IPS-20b (cell line): ENCODE measurements around the gene ALDH1A2.

ENCODE experiments used
- H3K27ac ChIP-seq: one replicate; pipeline ENCODE4 v1.5.1; 2013; ENCODE audit warnings: low read length
- H3K27me3 ChIP-seq: 2 replicates; pipeline ENCODE4 v1.6.1; 2013; ENCODE audit warnings: mild to moderate bottlenecking, low read length, inconsistent platforms; ENCODE audit not compliant: insufficient read depth
- H3K36me3 ChIP-seq: 2 replicates; pipeline ENCODE4 v1.6.1; 2013; ENCODE audit warnings: low read depth, mild to moderate bottlenecking, inconsistent platforms, low read length, moderate library complexity; ENCODE audit not compliant: insufficient read depth
- H3K4me1 ChIP-seq: 2 replicates; pipeline ENCODE4 v1.6.1; 2013; ENCODE audit warnings: mild to moderate bottlenecking, control low read depth, inconsistent platforms, low read length, moderate library complexity; ENCODE audit not compliant: insufficient read depth
- H3K4me3 ChIP-seq: 2 replicates; pipeline ENCODE4 v1.5.1; 2013; ENCODE audit warnings: mild to moderate bottlenecking, low read length, inconsistent platforms
- H3K9ac ChIP-seq: 2 replicates; pipeline ENCODE4 v1.6.1; 2013; ENCODE audit warnings: low read depth, mild to moderate bottlenecking, inconsistent platforms, low read length, moderate library complexity
- H3K9me3 ChIP-seq: 2 replicates; pipeline ENCODE4 v1.6.1; 2013; ENCODE audit warnings: mild to moderate bottlenecking, low read depth, low read length, inconsistent platforms; ENCODE audit not compliant: insufficient read depth

ALDH1A2 gene

GRCh38 chr15:57947781-57948180 is 117.7 kb downstream of the ALDH1A2 start:
- Histone ChIP-seq H3K4me1 (no peaks in the 10 kb centered on the region), H3K4me3 (no peak overlapping the region), H3K9ac (no peak overlapping the region), H3K9me3 (no peaks in the 10 kb centered on the region), H3K27me3 (no peaks in the 10 kb centered on the region), H3K36me3 (no peaks in the 10 kb centered on the region), H3K27ac (no peak overlapping the region)

- Histone ChIP-seq H3K36me3 (no peaks in the 10 kb centered on the region), H3K27ac (no peak overlapping the region), H3K9me3 (no peaks in the 10 kb centered on the region), H3K27me3 (no peaks in the 10 kb centered on the region), H3K9ac (no peak overlapping the region), H3K4me1 (no peaks in the 10 kb centered on the region), H3K4me3 (no peak overlapping the region)
These were observed 118.2 kb downstream of the ALDH1A2 start for GRCh38 chr15:57947282-57947681.

GRCh38 chr15:57946491-57947048 is 118.9 kb downstream of the ALDH1A2 start:
- Histone ChIP-seq H3K4me1 (no peaks in the 10 kb centered on the region), H3K9me3 (no peaks in the 10 kb centered on the region), H3K9ac (no peak overlapping the region), H3K36me3 (no peaks in the 10 kb centered on the region), H3K27me3 (no peaks in the 10 kb centered on the region), H3K27ac (no peak overlapping the region), H3K4me3 (no peak overlapping the region)

DNA sequence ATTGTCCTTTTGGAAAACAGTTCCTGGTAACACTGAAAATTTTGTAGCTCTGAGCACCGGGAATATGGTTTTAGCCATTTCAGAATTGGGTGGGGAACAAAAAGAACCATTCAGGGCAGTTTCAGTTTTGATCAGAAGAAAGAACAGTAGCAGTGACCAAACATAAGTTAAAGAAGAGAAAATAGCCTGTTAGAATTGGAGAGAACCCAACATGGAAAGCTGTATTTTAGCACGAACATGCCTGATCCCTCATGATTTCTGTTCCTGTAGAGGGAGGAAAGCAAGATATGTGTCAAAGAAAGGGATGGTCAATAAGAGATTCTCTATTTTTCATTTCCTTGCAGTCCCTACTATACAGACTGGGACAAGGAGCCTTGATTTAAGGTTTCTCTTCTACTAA is 119.9 kb downstream of the ALDH1A2 start:
- Histone ChIP-seq H3K27me3 (no peaks in the 10 kb centered on the region), H3K4me1 (no peaks in the 10 kb centered on the region), H3K27ac (no peak overlapping the region), H3K9me3 (no peaks in the 10 kb centered on the region), H3K36me3 (no peaks in the 10 kb centered on the region), H3K9ac (no peak overlapping the region), H3K4me3 (no peak overlapping the region)

GRCh38 chr15:57943754-57944420 is 121.6 kb downstream of the ALDH1A2 start:
- no peak overlapping the region for H3K9ac ChIP-seq
- H3K27ac ChIP-seq = no peak overlapping the region
- H3K4me1 ChIP-seq = no peaks in the 10 kb centered on the region
- H3K9me3 ChIP-seq = no peaks in the 10 kb centered on the region
- H3K4me3 ChIP-seq = no peak overlapping the region
- no peaks in the 10 kb centered on the region for H3K27me3 ChIP-seq
- H3K36me3 ChIP-seq = no peaks in the 10 kb centered on the region

DNA sequence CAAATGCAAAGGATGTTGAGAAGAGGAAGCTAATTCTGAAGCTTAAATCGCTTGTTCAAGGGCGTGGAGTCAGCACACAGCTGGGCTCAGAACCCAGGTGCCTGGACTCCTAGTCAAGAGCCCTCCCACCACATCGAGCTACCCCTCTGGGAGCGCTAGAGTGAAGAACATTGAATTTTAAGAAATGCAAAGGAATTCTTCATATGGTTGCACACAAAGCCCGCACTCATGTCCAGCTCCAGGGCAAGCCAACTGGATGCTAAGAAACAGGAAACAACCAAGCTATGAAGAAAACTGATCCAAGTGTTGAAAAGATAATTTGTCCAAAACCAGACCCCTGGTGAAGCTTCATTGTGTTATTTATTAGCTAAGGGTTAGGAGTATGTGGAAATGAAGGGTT is 122.3 kb downstream of the ALDH1A2 start:
- Histone ChIP-seq H3K27ac (no peak overlapping the region), H3K36me3 (no peaks in the 10 kb centered on the region), H3K4me1 (no peaks in the 10 kb centered on the region), H3K9me3 (no peaks in the 10 kb centered on the region), H3K4me3 (no peak overlapping the region), H3K9ac (no peak overlapping the region), H3K27me3 (no peaks in the 10 kb centered on the region)

DNA sequence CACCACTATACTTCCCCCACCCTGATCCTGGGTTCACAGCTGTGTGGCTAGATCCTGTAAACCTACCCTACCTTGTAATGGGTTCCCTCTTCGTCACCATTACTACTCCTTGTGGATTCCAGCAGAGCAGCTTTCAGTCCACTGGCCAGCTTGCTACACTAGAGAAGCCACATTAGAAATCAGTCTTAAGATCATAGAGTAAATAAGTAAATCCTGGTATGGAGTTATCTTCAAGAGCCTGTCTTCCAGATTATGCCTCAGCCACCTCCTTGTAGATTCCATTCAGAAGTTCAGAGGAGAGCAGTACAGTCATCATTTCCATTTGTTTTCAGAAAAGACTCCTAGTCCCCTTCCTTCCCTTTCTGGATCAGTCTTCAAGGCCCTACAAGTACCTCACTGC is 123.7 kb downstream of the ALDH1A2 start:
- Histone ChIP-seq H3K36me3 (no peaks in the 10 kb centered on the region), H3K9ac (no peak overlapping the region), H3K27ac (no peak overlapping the region), H3K9me3 (no peaks in the 10 kb centered on the region), H3K27me3 (no peaks in the 10 kb centered on the region), H3K4me1 (no peaks in the 10 kb centered on the region), H3K4me3 (no peak overlapping the region)

- no peak overlapping the region for H3K27ac ChIP-seq
- H3K36me3 ChIP-seq = no peaks in the 10 kb centered on the region
- H3K9ac ChIP-seq = no peak overlapping the region
- no peak overlapping the region for H3K4me3 ChIP-seq
- H3K27me3 ChIP-seq = no peaks in the 10 kb centered on the region
- H3K4me1 ChIP-seq = peaks cover 6% of the 10 kb centered on the region; the same call in 1 of the 2 replicates
- H3K9me3 ChIP-seq = no peaks in the 10 kb centered on the region
These were observed 133.2 kb downstream of the ALDH1A2 start for GRCh38 chr15:57932348-57932747.

- H3K9ac ChIP-seq = no peak overlapping the region
- no peaks in the 10 kb centered on the region for H3K9me3 ChIP-seq
- H3K27ac ChIP-seq = no peak overlapping the region
- H3K4me1 ChIP-seq = peaks cover 6% of the 10 kb centered on the region; the same call in 1 of the 2 replicates
- H3K4me3 ChIP-seq = no peak overlapping the region
- H3K27me3 ChIP-seq = no peaks in the 10 kb centered on the region
- H3K36me3 ChIP-seq = no peaks in the 10 kb centered on the region
These were observed 133.9 kb downstream of the ALDH1A2 start for GRCh38 chr15:57931570-57931969.

DNA sequence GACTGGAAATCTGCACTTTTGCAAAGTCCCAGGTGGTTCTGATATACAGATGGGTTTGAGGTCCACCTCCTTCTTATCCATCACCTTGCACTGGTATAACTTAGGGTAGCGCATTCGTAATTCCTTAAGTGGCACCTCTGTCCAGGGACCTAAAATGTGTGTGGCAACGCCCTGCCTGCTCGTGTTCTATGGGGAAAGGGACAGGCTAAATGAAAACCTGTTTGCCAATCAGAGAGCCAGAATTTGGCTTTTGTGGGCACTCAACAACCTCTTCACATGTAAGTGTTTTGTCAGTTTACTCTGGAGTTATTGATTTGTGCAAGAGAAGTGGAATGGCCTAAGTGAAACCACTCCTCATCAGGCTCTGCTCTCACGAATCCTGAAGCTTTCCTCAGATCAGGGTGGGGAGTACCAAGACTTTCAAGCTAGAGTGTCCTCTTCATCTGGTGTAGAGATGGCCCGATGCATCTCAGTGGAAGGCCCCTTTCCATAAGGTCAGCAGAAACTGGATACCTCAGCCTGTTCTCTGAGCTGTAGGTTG is 138.3 kb downstream of the ALDH1A2 start:
- H3K27ac ChIP-seq = no peak overlapping the region
- no peak overlapping the region for H3K9ac ChIP-seq
- no peaks in the 10 kb centered on the region for H3K9me3 ChIP-seq
- H3K36me3 ChIP-seq = no peaks in the 10 kb centered on the region
- H3K27me3 ChIP-seq = no peaks in the 10 kb centered on the region
- peaks cover 2% of the 10 kb centered on the region; the same call in 1 of the 2 replicates for H3K4me1 ChIP-seq
- no peak overlapping the region for H3K4me3 ChIP-seq

DNA sequence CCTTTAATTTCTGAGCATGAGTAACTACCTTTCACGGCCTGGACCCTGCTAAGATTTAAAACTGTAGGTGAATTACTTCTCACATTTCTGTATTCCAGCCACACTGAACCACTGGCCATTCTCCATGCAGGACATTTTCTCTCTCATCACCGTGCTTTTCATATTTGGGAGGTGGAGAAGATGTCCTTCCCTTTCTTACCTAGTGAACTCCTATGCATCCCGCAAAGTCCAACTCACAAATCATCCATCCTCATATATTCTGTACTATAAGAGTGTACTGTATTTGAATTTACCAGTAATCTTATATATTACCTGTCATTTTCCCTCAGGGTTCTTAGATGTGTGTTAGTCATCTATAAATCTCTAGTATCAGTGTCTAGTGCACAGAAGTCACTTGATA is 139.9 kb downstream of the ALDH1A2 start:
- H3K4me1 ChIP-seq = no peaks in the 10 kb centered on the region
- no peak overlapping the region for H3K9ac ChIP-seq
- no peaks in the 10 kb centered on the region for H3K27me3 ChIP-seq
- H3K36me3 ChIP-seq = no peaks in the 10 kb centered on the region
- no peak overlapping the region for H3K27ac ChIP-seq
- H3K4me3 ChIP-seq = no peak overlapping the region
- no peaks in the 10 kb centered on the region for H3K9me3 ChIP-seq

- H3K9ac ChIP-seq = no peak overlapping the region
- no peaks in the 10 kb centered on the region for H3K27me3 ChIP-seq
- no peaks in the 10 kb centered on the region for H3K4me1 ChIP-seq
- no peaks in the 10 kb centered on the region for H3K36me3 ChIP-seq
- H3K9me3 ChIP-seq = no peaks in the 10 kb centered on the region
- H3K27ac ChIP-seq = no peak overlapping the region
- no peak overlapping the region for H3K4me3 ChIP-seq
These were observed 140.9 kb downstream of the ALDH1A2 start for GRCh38 chr15:57924598-57924997.
